DND-41 (cell line): Measurements from ENCODE around the gene GRAP2.

ENCODE experiments used
- ATAC-seq: fragments of 200-7000 bp; cut with Tn5 transposase; 3 replicates; pipeline ENCODE4 v1.9.1; 2021; ENCODE audit warnings: low read depth; ENCODE audit not compliant: insufficient read depth
- DNase-seq: peaks from one replicate; pipeline ENCODE4 v3.0.0-alpha.2; 2020
- H2AFZ ChIP-seq: 2 replicates; pipeline ENCODE4 v1.6.0; 2012; ENCODE audit warnings: low read depth, low read length
- H3K27ac ChIP-seq: 2 replicates; pipeline ENCODE4 v1.5.1; 2012; ENCODE audit warnings: low read length, inconsistent platforms
- H3K27me3 ChIP-seq: fragments of 200-600 bp; sonication (generic); 2 replicates; pipeline ENCODE4 v1.6.0; 2012; ENCODE audit warnings: low read length, mild to moderate bottlenecking, inconsistent platforms; ENCODE audit not compliant: insufficient read depth, poor library complexity
- H3K36me3 ChIP-seq: 2 replicates; pipeline ENCODE4 v1.5.1; 2012; ENCODE audit warnings: low read length, inconsistent platforms; ENCODE audit not compliant: insufficient read depth
- H3K4me1 ChIP-seq: 2 replicates; pipeline ENCODE4 v1.5.1; 2012; ENCODE audit warnings: mild to moderate bottlenecking, low read length; ENCODE audit not compliant: insufficient read depth
- H3K4me2 ChIP-seq: 2 replicates; pipeline ENCODE4 v1.6.0; 2012; ENCODE audit warnings: mild to moderate bottlenecking, moderate library complexity, low read length, inconsistent platforms; ENCODE audit not compliant: insufficient read depth
- H3K4me3 ChIP-seq, 2 experiments: fragments of 200-600 bp in 1 of 2; shearing (Covaris generic) in 1 of 2; 2 replicates each; pipeline ENCODE4 v1.5.1; 2012 to 2016; ENCODE audit warnings: inconsistent platforms in 2 of 2, low read length in 2 of 2, mild to moderate bottlenecking in 2 of 2, low read depth in 1 of 2, moderate library complexity in 1 of 2
- H3K79me2 ChIP-seq: 2 replicates; pipeline ENCODE4 v1.6.0; 2012; ENCODE audit warnings: low read length, inconsistent platforms; ENCODE audit not compliant: insufficient read depth
- H3K9ac ChIP-seq: 2 replicates; pipeline ENCODE4 v1.6.0; 2012; ENCODE audit warnings: low read depth, mild to moderate bottlenecking, inconsistent platforms, low read length, moderate library complexity
- H3K9me3 ChIP-seq: 2 replicates; pipeline ENCODE4 v1.5.1; 2012; ENCODE audit warnings: low read length, moderate library complexity, mild to moderate bottlenecking, inconsistent platforms; ENCODE audit not compliant: insufficient read depth, severe bottlenecking
- H4K20me1 ChIP-seq: 2 replicates; pipeline ENCODE4 v1.6.0; 2012; ENCODE audit warnings: low read length; ENCODE audit not compliant: insufficient read depth
- CTCF ChIP-seq: IDR thresholded peaks from 2 replicates; pipeline ENCODE4 v1.5.1; 2012; ENCODE audit warnings: borderline replicate concordance, low read length, moderate library complexity, mild to moderate bottlenecking; ENCODE audit not compliant: poor library complexity, severe bottlenecking; ENCODE audit errors: extremely low read depth
- EZH2 ChIP-seq: IDR thresholded peaks from 3 replicates; pipeline ENCODE4 v1.6.1; 2012; ENCODE audit warnings: borderline replicate concordance, low read depth, mild to moderate bottlenecking, moderate library complexity, low read length, inconsistent platforms; ENCODE audit not compliant: severe bottlenecking

Gene GRAP2

GRCh38 chr22:40019100-40019499 is 118.2 kb downstream of the GRAP2 start:
- Histone ChIP-seq H3K79me2 (no peaks in the 10 kb centered on the region), H3K4me3 (no peak overlapping the region), H3K9ac (no peak overlapping the region), H3K36me3 (no peaks in the 10 kb centered on the region), H3K4me1 (0 out of 2 replicates have a peak, but pooled peaks cover under 1% of the 10 kb centered on the region), H3K9me3 (no peaks in the 10 kb centered on the region), H3K27ac (no peak overlapping the region), H4K20me1 (no peaks in the 10 kb centered on the region), H3K4me2 (no peak overlapping the region), H2AFZ (no peak overlapping the region), H3K27me3 (no peaks in the 10 kb centered on the region)
- DNase-seq (no peak), ATAC-seq (no peak)
- TF ChIP-seq EZH2 (no peak), CTCF (no peak)

GRCh38 chr22:40020956-40021355 is 120.1 kb downstream of the GRAP2 start:
- TF ChIP-seq CTCF (no peak), EZH2 (no peak)
- no peaks in the 10 kb centered on the region for H3K27me3 ChIP-seq
- H3K79me2 ChIP-seq: no peaks in the 10 kb centered on the region
- H2AFZ ChIP-seq: no peak overlapping the region
- peaks cover 10% of the 10 kb centered on the region for H3K4me1 ChIP-seq
- H3K4me2 ChIP-seq: no peak overlapping the region
- no peak for ATAC-seq
- H3K9ac ChIP-seq: no peak overlapping the region
- no peak overlapping the region for H3K27ac ChIP-seq
- no peak overlapping the region for H3K4me3 ChIP-seq
- H4K20me1 ChIP-seq: no peaks in the 10 kb centered on the region
- DNase-seq: no peak
- no peaks in the 10 kb centered on the region for H3K9me3 ChIP-seq
- no peaks in the 10 kb centered on the region for H3K36me3 ChIP-seq

- H3K9me3 ChIP-seq: no peaks in the 10 kb centered on the region
- H2AFZ ChIP-seq: no peak overlapping the region; the same call in 1 of the 2 replicates
- no peaks in the 10 kb centered on the region for H3K79me2 ChIP-seq
- no peak overlapping the region for H3K9ac ChIP-seq
- TF ChIP-seq CTCF (no peak), EZH2 (no peak)
- ATAC-seq: no peak
- H3K27ac ChIP-seq: no peak overlapping the region
- H4K20me1 ChIP-seq: no peaks in the 10 kb centered on the region
- DNase-seq: no peak
- H3K4me2 ChIP-seq: no peak overlapping the region
- no peaks in the 10 kb centered on the region for H3K27me3 ChIP-seq
- no peaks in the 10 kb centered on the region for H3K36me3 ChIP-seq
- peaks cover 10% of the 10 kb centered on the region for H3K4me1 ChIP-seq
- H3K4me3 ChIP-seq: no peak overlapping the region
These were observed 120.6 kb downstream of the GRAP2 start for GRCh38 chr22:40021401-40022000.
